GF-D8 (cell line): ENCODE data around the gene ELOA2.
"Not testable (repeated sequence)": the region's sequence is repeated elsewhere in the genome, so short reads cannot be mapped to it uniquely, and the experiment has no call there.

ENCODE experiments used
- DNase-seq: peaks from one replicate; lab custom pipeline; 2025; lab: John Stamatoyannopoulos, UW

ELOA2 gene

GRCh38 chr18:47035156-47035671, at the start of gene ELOA2:
Gene ELOA2, minus strand, starts transcription at chr18:47035621. Its CDS starts 357 bp downstream, at chr18:47035264.
- no peak for DNase-seq

DNA sequence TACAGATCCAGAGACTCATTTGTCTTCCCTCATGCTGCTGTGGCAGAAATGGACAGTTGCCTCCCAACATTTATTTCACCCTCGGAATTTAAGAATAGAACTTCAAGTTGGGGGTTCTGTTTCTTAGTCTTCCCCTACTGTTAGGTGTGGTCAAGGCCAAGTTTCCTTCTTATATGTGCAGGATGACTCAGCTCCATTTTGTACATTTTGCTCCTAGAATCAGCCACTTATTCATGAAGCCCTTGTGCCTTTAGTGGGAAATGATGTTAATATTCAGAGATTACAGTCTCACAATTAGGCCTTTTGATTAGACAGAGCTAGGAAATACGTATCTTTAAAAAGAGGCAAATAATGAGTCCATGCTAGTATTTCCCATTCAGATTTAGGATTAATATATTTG, 46.2 kb upstream of the ELOA2 start:
- no peak for DNase-seq

GRCh38 chr18:47080872-47081271, 45.5 kb upstream of the ELOA2 start:
- DNase-seq, result no peak

- no peak for DNase-seq
Observed at GRCh38 chr18:47077111-47077510, 41.7 kb upstream of the ELOA2 start.

- no peak for DNase-seq
Observed at GRCh38 chr18:47075098-47075883, 39.9 kb upstream of the ELOA2 start.

- DNase-seq, result no peak
Observed at GRCh38 chr18:47067648-47068047, 32.2 kb upstream of the ELOA2 start.

DNA sequence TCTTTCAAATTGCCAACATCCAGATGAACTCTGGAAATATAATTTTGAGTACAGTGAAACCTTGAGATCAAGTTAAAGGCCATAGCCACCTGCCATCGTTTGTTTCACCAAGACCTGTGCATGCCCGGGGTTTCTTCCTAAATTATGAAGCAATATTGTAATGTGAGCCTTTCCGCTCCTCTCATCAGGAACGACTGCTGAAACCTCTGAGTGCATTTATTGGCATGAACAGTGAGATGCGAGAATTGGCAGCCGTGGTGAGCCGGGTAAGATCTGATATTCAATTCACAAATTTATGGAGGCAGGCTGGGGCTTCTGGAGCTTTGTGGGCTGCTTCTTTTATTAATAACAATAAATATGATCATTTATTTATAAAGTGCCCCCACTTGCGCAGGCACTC, 27.7 kb upstream of the ELOA2 start:
- no peak for DNase-seq

GRCh38 chr18:47062471-47062870, 27.1 kb upstream of the ELOA2 start:
- no peak for DNase-seq

GRCh38 chr18:47054369-47054768, 18.9 kb upstream of the ELOA2 start:
- no peak for DNase-seq

DNA sequence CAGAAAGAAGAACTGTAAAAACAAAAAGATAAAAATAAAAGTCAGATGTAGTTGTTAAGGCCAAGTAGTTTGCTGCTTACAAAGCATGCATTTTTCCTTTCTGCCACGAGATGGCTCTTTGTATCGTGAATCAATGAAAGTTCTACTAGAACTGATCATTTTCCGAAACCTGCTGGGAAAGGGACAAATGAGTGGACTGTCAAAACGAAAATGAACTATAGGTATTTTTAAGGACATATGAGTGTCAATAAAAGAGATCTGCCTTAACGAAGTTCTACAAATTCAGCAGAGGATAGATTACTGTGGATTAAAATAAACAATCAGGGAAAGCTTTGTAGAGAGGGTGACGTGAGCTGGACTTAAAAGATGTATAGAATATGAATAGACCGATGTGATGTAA, 15.0 kb upstream of the ELOA2 start:
- DNase-seq, result no peak

DNA sequence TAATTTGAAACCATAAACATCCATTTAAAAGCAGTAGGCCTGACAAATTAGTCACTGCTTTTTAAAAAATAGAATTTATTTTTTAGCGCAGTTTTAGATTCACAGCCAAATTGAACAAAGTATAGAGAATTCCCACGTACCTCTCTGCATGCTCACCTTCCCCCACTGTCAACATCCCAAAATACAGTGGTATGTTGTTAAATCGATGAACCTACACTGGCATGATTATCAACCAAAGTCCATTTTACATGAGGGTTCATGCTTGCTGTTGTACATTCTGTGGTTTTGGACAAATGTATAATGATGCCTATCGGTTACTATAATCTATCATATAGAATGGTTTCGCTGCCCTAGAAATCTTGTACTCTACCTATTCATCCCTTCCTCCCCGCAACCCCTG, 5.6 kb upstream of the ELOA2 start:
- no peak for DNase-seq

DNA sequence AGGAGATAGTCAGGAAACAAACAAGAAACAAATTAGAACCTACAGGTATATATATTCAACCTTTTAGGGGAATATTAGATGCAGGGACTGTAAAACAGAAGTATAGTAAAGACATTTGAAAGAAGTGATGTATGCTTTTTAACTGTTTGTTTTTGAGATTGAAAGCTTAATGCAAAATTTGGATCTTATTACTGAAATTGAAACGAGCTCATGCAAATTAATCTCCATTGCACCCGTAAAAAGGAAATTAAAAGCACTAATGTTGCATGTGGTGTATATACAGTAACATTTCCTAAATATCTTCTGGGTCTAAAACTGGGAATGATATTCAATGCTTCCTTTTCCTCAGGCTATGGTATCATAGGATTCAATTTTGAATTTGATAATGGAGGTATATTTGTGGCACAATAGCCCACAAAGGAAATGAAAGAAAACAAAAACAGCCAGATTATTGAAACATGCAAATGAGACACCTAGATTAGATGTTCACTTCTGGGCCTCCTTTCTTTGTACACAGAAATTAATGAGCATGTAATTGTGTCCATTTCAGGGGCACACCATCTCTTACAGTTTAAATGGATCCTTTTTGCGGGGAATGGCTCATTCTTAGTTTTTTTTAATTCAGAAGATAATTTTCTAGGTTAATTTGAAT, 1.6 kb upstream of the ELOA2 start:
- no peak for DNase-seq

- no peak for DNase-seq
Observed at GRCh38 chr18:47036298-47036874, 965 bp upstream of the ELOA2 start.

DNA sequence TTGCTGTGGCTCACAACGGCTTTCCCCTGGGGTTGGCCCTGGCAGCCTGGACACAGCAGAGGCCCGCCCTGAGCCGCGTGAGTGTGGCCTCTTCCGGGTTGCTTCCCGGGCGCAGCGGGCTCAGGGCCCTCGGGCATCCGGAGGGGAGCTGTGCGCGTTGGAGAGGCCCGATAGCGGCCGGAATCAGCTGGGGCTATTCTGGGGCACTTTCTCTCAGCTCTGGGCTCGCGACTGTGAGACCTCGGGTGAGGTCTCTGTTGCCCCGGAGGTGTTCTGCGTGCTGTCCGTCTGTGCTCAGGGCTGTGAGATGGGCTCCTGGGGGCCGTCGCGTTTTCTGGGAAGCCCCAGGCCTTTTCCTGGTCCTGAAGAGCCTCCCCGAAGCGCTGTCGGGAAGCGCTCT, 830 bp downstream of the ELOA2 start:
- DNase-seq, result not testable (repeated sequence)

- no peak for DNase-seq
Observed at GRCh38 chr18:47032945-47033344, 2.5 kb downstream of the ELOA2 start.

DNA sequence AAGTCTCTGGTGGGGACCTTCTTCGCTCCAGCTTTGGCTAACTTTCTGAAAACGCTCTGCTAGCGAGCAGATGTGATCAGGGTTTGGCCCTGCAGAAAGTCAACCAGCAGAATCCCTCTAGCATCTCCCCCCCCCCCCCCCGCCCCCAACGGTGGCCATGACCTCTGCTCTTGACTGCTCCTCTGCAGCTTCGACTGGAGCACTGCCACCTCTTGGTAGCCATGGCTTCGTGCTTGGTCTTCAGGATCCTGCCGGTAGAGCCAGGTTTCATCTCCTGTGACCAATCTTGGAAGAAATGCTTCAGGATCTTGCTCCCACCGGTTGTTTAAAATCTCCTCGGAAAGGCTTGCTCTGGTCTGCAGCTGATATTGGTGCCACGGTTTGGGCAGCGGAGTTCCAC, 4.5 kb downstream of the ELOA2 start:
- DNase-seq, result not testable (repeated sequence)

DNA sequence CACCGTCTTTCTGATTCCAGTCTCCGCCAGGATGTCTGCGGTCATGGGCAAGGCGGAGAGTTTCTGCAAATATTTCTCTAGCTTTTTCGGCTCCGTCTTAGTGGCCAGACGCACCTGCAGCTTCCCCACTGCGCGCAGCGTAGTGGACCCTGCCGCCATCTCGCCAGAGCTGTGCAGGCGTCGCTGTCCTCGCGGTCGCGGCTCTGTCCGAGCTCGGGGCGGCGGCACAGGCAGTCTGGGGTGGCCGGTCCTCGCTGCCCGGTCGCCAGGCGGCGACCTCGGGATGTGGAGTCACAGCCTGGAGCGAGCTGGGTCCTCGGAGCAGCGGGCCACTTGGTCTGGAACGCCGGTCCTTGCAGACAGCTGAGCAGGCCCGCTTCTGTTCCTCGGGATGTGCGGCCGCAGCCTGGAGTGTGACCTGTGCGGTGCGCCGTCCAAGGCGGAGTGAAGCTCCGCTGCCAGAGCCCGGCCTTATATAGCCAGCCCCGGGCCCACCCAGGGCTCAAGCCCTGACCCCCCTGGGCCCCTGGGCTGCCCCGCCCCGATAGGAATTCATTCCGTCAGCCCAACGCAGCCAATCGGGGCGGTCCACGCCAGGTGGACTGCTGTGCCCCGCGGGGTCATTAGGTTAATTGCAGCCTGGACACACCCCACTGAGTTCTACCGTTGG, 5.6 kb downstream of the ELOA2 start:
- DNase-seq, result not testable (repeated sequence)

DNA sequence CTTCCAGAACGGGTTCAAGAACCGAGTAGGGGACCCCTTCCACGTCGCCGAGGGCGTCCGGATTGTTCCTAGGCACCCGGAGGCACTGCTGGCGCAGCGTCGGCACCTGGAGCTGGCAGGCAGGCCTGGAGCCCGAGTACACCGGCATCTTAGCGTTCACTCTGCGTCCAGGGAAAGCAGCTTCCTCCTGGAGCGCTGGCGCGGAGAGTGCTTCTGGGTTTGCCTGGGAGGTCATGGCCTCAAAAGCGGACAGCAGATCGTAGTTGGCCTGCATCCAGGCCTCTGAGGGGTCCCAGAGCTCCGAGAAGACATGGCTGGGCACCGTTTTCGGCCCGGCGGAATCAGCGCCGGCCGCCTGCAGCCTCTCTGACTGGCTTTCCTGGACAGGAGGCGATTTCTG, 6.7 kb downstream of the ELOA2 start:
- DNase-seq, result not testable (repeated sequence)

- not testable (repeated sequence) for DNase-seq
Observed at GRCh38 chr18:47025557-47026174, 9.8 kb downstream of the ELOA2 start.

- not testable (repeated sequence) for DNase-seq
Observed at GRCh38 chr18:47023769-47024465, 11.5 kb downstream of the ELOA2 start.

GRCh38 chr18:47022821-47023220, 12.6 kb downstream of the ELOA2 start:
- DNase-seq, result not testable (repeated sequence)
